Measurements from ENCODE around the gene RRP1. TPM values are rescaled to one million over a fixed set of nuclear protein-coding genes. Genes with fewer than 3 reads are reported as not detected.

RRP1 gene
- total and polyA plus RNA-seq, 9 of the 15 experiments (the other 6 are each of a cell fraction or from before 2014, with no cell fraction given), result 0.89 to 105 (median 51.6) TPM

GRCh38 chr21:43825242-43825935 lies 36.0 kb downstream of the RRP1 start:
- ChIA-PET POLR2A (interaction anchor here (0.8 to 1.9 kb wide), 6 partner anchors 9 to 925 kb away, joined by 3 to 7 read pairs (median 4); no protein-coding TSS in a partner anchor), CTCF (ENCODE audit: low intra/inter-chr PET ratio) (no interaction called here)
- H3K79me2 ChIP-seq (ENCODE audit: control insufficient read depth, insufficient read depth, low read length), result no peaks in the 10 kb centered on the region
- WGBS (ENCODE audit: insufficient coverage, low coverage, missing lambda C conversion rate), result 79% methylated on average over 24 of the region's 24 CpGs
- FAIRE-seq, result no peak
- peaks cover 19 to 49% of the 10 kb centered on the region in 2 experiments for H3K4me1 ChIP-seq (replicated peaks in 1 of 2; ENCODE audit: control insufficient read depth in 2 of 2, insufficient read depth in 2 of 2, low read length in 2 of 2)
- H3K4me2 ChIP-seq (ENCODE audit: insufficient read depth, low read length), result no peak overlapping the region
- H3K36me3 ChIP-seq (ENCODE audit: control insufficient read depth, insufficient read depth, low read length), result no peaks in the 10 kb centered on the region
- intact Hi-C loops (cut with micrococcal nuclease), result no loop called here
- no peak for DNase-seq (ENCODE audit: extremely low read depth in 1 of 4, low spot score in 3 of 4)
- in situ Hi-C loops (cut with MboI), result no loop called here
- BruUV-seq (replicated peaks), result no TSS peak
- peaks cover 5% of the 10 kb centered on the region; the same call in 1 of the 2 replicates for H4K20me1 ChIP-seq (replicated peaks; ENCODE audit: control insufficient read depth, insufficient read depth, low read length)
- H3K27ac ChIP-seq (ENCODE audit: extremely low read depth, low read depth, low read length), result no peak overlapping the region
- peak overlapping the region in 1 of 2 experiments; percentile 31; a peak in 1 of 4 replicates for H3K9ac ChIP-seq (ENCODE audit: insufficient read depth in 1 of 2, low read depth in 2 of 2, low read length in 2 of 2)
- H3K4me3 ChIP-seq, result no peak overlapping the region
- H3K9me1 ChIP-seq (ENCODE audit: control insufficient read depth, insufficient read depth, low read length), result no peaks in the 10 kb centered on the region
- H3K27me3 ChIP-seq (ENCODE audit: control insufficient read depth in 2 of 2, insufficient read depth in 2 of 2, low read length in 2 of 2), result no peaks in the 10 kb centered on the region
- no peak for ATAC-seq
- no peaks in the 10 kb centered on the region for H3K9me3 ChIP-seq (replicated peaks; ENCODE audit: control insufficient read depth, insufficient read depth, low read depth, low read length)
- H2AFZ ChIP-seq (ENCODE audit: low read depth, low read length), result no peak overlapping the region
- no peak for TF ChIP-seq MLX (CRISPR knock-in tag; conservative IDR thresholded peaks at IDR 0.05)
- TF ChIP-seq CBX1 (IDR thresholded peaks at IDR 0.05; ENCODE audit: low read depth), result 0 out of 2 replicates have a peak, but pooled peaks have one; percentile 25
- TF ChIP-seq CHD1 (IDR thresholded peaks at IDR 0.05; ENCODE audit: low read length), result no peak
- TF ChIP-seq SMARCA5 (IDR thresholded peaks at IDR 0.05), result peak; percentile 56; the same call in 1 of the 2 replicates
- no peak for TF ChIP-seq ATF2 (CRISPR knock-in tag; IDR thresholded peaks at IDR 0.05)
- TF ChIP-seq HNRNPK (IDR thresholded peaks at IDR 0.05; ENCODE audit: low read depth, low read length, poor library complexity, severe bottlenecking), result no peak
- TF ChIP-seq ZNF23 (CRISPR knock-in tag; IDR thresholded peaks at IDR 0.05), result no peak
- no peak for TF ChIP-seq SRF (CRISPR knock-in tag; IDR thresholded peaks at IDR 0.05)
- no peak for TF ChIP-seq NR1H2 (CRISPR knock-in tag; IDR thresholded peaks at IDR 0.05)
- peak; percentile 80 for TF ChIP-seq ZFP36 (IDR thresholded peaks at IDR 0.05; ENCODE audit: low read depth, low read length, partially characterized antibody)
- no peak for TF ChIP-seq KDM2B (CRISPR knock-in tag; IDR thresholded peaks at IDR 0.05)
- no peak for TF ChIP-seq PTTG1 (tag; IDR thresholded peaks at IDR 0.05; ENCODE audit: low read depth)
- peak; percentile 63; the same call in 1 of the 2 replicates for TF ChIP-seq BCOR (IDR thresholded peaks at IDR 0.05)
- no peak for TF ChIP-seq ERF (CRISPR knock-in tag; IDR thresholded peaks at IDR 0.05)
- no peak for TF ChIP-seq ZNF57 (CRISPR knock-in tag; IDR thresholded peaks at IDR 0.05)
- no peak for TF ChIP-seq TRIM25 (IDR thresholded peaks at IDR 0.05; ENCODE audit: borderline replicate concordance)
- no peak for TF ChIP-seq CREB3L1 (IDR thresholded peaks at IDR 0.05; ENCODE audit: borderline replicate concordance, low read depth)

All from K562 (cell line).